Ascending aorta (tissue), 2 donors: ENCODE data around the gene LRRC34. TPM values are rescaled to one million over a fixed set of nuclear protein-coding genes. Genes with fewer than 3 reads are reported as not detected.

Experiments
- DNase-seq, 2 donors: peaks; one replicate each; pipeline ENCODE4 v3.0.0-alpha.2; 2019; ENCODE audit warnings: low spot score in 2 of 2
- H3K27ac ChIP-seq, 2 donors: fragments of 200-600 bp; sonication (generic); one replicate each; pipeline ENCODE4 v1.5.1; 2016 to 2017; ENCODE audit warnings: mild to moderate bottlenecking in 1 of 2
- H3K27me3 ChIP-seq: fragments of 200-600 bp; sonication (generic); one replicate; pipeline ENCODE4 v1.5.1; 2017
- H3K36me3 ChIP-seq, 2 donors: fragments of 200-600 bp; sonication (generic); one replicate each; pipeline ENCODE4 v1.5.1; 2016
- H3K4me1 ChIP-seq, 2 donors: fragments of 200-600 bp; sonication (generic); one replicate each; pipeline ENCODE4 v1.5.1; 2016 to 2017; ENCODE audit warnings: mild to moderate bottlenecking in 1 of 2
- H3K4me3 ChIP-seq, 2 donors: fragments of 200-600 bp; sonication (generic); one replicate each; pipeline ENCODE4 v1.5.1; 2016 to 2017; ENCODE audit warnings: mild to moderate bottlenecking in 1 of 2
- H3K9me3 ChIP-seq, 2 donors: fragments of 200-600 bp; sonication (generic); one replicate each; pipeline ENCODE4 v1.5.1; 2016
- CTCF ChIP-seq, 3 experiments: fragments of 200-600 bp in 2 of 3; fragments of 450-650 bp in 1 of 3; sonication (generic) in 2 of 3; IDR thresholded peaks; one replicate each; pipeline ENCODE4 v1.5.1; 2016 to 2019; ENCODE audit warnings: antibody characterized with exemption in 3 of 3, mild to moderate bottlenecking in 1 of 3, moderate library complexity in 1 of 3
- intact Hi-C: fragments of 100-400 bp; cut with DNase I; formaldehyde crosslinking; loops from one replicate; pipeline ENCODE4 v1.15.1; 2023
- total RNA-seq: library from RNA; depleted of rRNA; stranded (reverse); fragments of >200 nt; gene quantifications from one replicate; pipeline ENCODE4 v1.1.0, GENCODE V29; 2016

LRRC34 gene
- total RNA-seq, 1 donor from 2014 or later: 3.5 TPM

- intact Hi-C loops: loop anchor here (2.0 to 10.0 kb wide), 6 partner anchors 102 to 1667 kb away; partner anchors contain the start of genes GOLIM4, MECOM and SKIL
- H3K4me3 ChIP-seq: peak overlapping the region; percentile 75 to 83
- peak in 1 of 2 donors; percentile 86 for DNase-seq
- H3K9me3 ChIP-seq: peaks cover 0 to 3% of the 10 kb centered on the region in 2 donors
- H3K27me3 ChIP-seq: no peaks in the 10 kb centered on the region
- no peak for TF ChIP-seq CTCF (IDR thresholded peaks at IDR 0.05)
- peak overlapping the region; percentile 96 to 97 for H3K27ac ChIP-seq
- H3K36me3 ChIP-seq: no peaks in the 10 kb centered on the region
- peaks cover 3 to 8% of the 10 kb centered on the region in 2 donors for H3K4me1 ChIP-seq
These were observed 48.3 kb downstream of the LRRC34 start for GRCh38 chr3:169764312-169764881.

GRCh38 chr3:169760479-169760878 is 52.2 kb downstream of the LRRC34 start:
- intact Hi-C loops: loop anchor here (5.0 to 10.0 kb wide), 4 partner anchors 376 to 1663 kb away; partner anchors contain the start of gene GOLIM4
- Histone ChIP-seq H3K4me3 (no peak overlapping the region), H3K9me3 (peaks cover 0 to 3% of the 10 kb centered on the region in 2 donors), H3K27me3 (no peaks in the 10 kb centered on the region), H3K27ac (no peak overlapping the region), H3K36me3 (no peaks in the 10 kb centered on the region), H3K4me1 (peaks cover 3 to 6% of the 10 kb centered on the region in 2 donors)
- DNase-seq: no peak
- no peak for TF ChIP-seq CTCF (IDR thresholded peaks at IDR 0.05)

- no peak overlapping the region for H3K4me3 ChIP-seq
- H3K9me3 ChIP-seq: peaks cover 0 to 3% of the 10 kb centered on the region in 2 donors
- TF ChIP-seq CTCF (IDR thresholded peaks at IDR 0.05): no peak
- peaks cover 3% of the 10 kb centered on the region in 2 donors for H3K4me1 ChIP-seq
- no peak overlapping the region for H3K27ac ChIP-seq
- DNase-seq: no peak
- no peaks in the 10 kb centered on the region for H3K36me3 ChIP-seq
- intact Hi-C loops: no loop called here
- H3K27me3 ChIP-seq: no peaks in the 10 kb centered on the region
These were observed 53.4 kb downstream of the LRRC34 start for GRCh38 chr3:169759256-169759655.

GRCh38 chr3:169758359-169758994 is 54.2 kb downstream of the LRRC34 start:
- H3K36me3 ChIP-seq: no peaks in the 10 kb centered on the region
- no peak for DNase-seq
- H3K4me3 ChIP-seq: no peak overlapping the region
- intact Hi-C loops: no loop called here
- no peak for TF ChIP-seq CTCF (IDR thresholded peaks at IDR 0.05)
- H3K4me1 ChIP-seq: no peaks in the 10 kb centered on the region
- peaks cover 0 to 3% of the 10 kb centered on the region in 2 donors for H3K9me3 ChIP-seq
- no peaks in the 10 kb centered on the region for H3K27me3 ChIP-seq
- no peak overlapping the region for H3K27ac ChIP-seq

GRCh38 chr3:169755488-169755887 is 57.2 kb downstream of the LRRC34 start:
- DNase-seq: no peak
- TF ChIP-seq CTCF (IDR thresholded peaks at IDR 0.05): no peak
- intact Hi-C loops: no loop called here
- H3K27ac ChIP-seq: no peak overlapping the region
- H3K27me3 ChIP-seq: no peaks in the 10 kb centered on the region
- H3K4me3 ChIP-seq: no peak overlapping the region
- no peaks in the 10 kb centered on the region for H3K4me1 ChIP-seq
- no peaks in the 10 kb centered on the region for H3K36me3 ChIP-seq
- H3K9me3 ChIP-seq: no peaks in the 10 kb centered on the region
